ENCODE measurements around the gene TEX13A. TPM values are rescaled to one million over a fixed set of nuclear protein-coding genes. Genes with fewer than 3 reads are reported as not detected.

The TEX13A gene
- total and polyA plus RNA-seq, 9 of the 15 experiments (the other 6 are each of a cell fraction or from before 2014, with no cell fraction given), result 0.23 TPM; not detected in 8

DNA sequence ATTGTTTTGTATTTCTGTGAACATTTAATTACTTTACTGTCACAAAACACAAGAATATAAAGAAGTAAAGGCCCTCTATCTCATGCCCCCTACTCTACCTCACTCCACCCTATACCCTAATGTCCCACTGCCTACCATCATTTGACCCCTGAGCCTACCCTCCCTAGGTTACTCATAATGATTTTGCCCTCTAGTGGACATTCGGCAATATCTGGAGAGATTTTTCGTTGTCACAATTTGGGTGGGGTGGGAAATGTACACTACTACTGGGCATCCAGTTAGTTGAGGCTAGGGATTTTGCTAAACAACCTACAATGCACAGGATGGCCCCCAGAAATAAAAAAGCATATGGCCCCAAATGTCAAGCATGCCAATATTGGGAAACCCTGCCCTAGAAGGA, 10.2 kb downstream of the TEX13A start:
- H2AFZ ChIP-seq (ENCODE audit: low read depth, low read length), result no peak overlapping the region
- H3K27me3 ChIP-seq (ENCODE audit: control insufficient read depth in 2 of 2, insufficient read depth in 2 of 2, low read length in 2 of 2), result no peaks in the 10 kb centered on the region
- no peak for ATAC-seq
- intact Hi-C loops (cut with micrococcal nuclease), result no loop called here
- peak in 1 of 4 experiments; percentile 5 for DNase-seq (ENCODE audit: extremely low read depth in 1 of 4, low spot score in 3 of 4)
- WGBS (ENCODE audit: insufficient coverage, low coverage, missing lambda C conversion rate), result 0% methylated on average over 2 of the region's 2 CpGs
- H4K20me1 ChIP-seq (replicated peaks; ENCODE audit: control insufficient read depth, insufficient read depth, low read length), result no peaks in the 10 kb centered on the region
- ChIA-PET CTCF (ENCODE audit: low intra/inter-chr PET ratio) (no interaction called here), POLR2A (interaction anchor here (0.7 kb wide), 1 partner anchor 15 kb away, joined by 3 read pairs; no protein-coding TSS in a partner anchor)
- no peak overlapping the region for H3K27ac ChIP-seq (ENCODE audit: extremely low read depth, low read depth, low read length)
- no peaks in the 10 kb centered on the region for H3K36me3 ChIP-seq (ENCODE audit: control insufficient read depth, insufficient read depth, low read length)
- FAIRE-seq, result no peak
- in situ Hi-C loops (cut with MboI), result no loop called here
- no peaks in the 10 kb centered on the region for H3K9me3 ChIP-seq (replicated peaks; ENCODE audit: control insufficient read depth, insufficient read depth, low read depth, low read length)
- no peak overlapping the region for H3K9ac ChIP-seq (ENCODE audit: insufficient read depth in 1 of 2, low read depth in 2 of 2, low read length in 2 of 2)
- H3K4me1 ChIP-seq (replicated peaks in 1 of 2; ENCODE audit: control insufficient read depth in 2 of 2, insufficient read depth in 2 of 2, low read length in 2 of 2), result no peaks in the 10 kb centered on the region
- no peak overlapping the region for H3K4me2 ChIP-seq (ENCODE audit: insufficient read depth, low read length)
- no peaks in the 10 kb centered on the region for H3K9me1 ChIP-seq (ENCODE audit: control insufficient read depth, insufficient read depth, low read length)
- TF ChIP-seq LCOR (CRISPR knock-in tag; IDR thresholded peaks at IDR 0.05) (no peak), ZFX (CRISPR knock-in tag; IDR thresholded peaks at IDR 0.05) (no peak), MED1 (CRISPR knock-in tag; IDR thresholded peaks at IDR 0.05; ENCODE audit: borderline replicate concordance) (no peak), RBM34 (IDR thresholded peaks at IDR 0.05; ENCODE audit: borderline replicate concordance, insufficient read depth, low read length) (no peak), ELF2 (CRISPR knock-in tag; IDR thresholded peaks at IDR 0.05) (no peak), ZNF584 (CRISPR knock-in tag; IDR thresholded peaks at IDR 0.05; ENCODE audit: low read depth) (no peak), BRF1 (IDR thresholded peaks at IDR 0.05; ENCODE audit: borderline replicate concordance, extremely low read depth, insufficient read length) (no peak), ZNF561 (CRISPR knock-in tag; conservative IDR thresholded peaks at IDR 0.05) (no peak), ATF7 (IDR thresholded peaks at IDR 0.05) (no peak), KLF1 (tag; IDR thresholded peaks at IDR 0.05) (no peak), PKNOX1 (IDR thresholded peaks at IDR 0.05) (no peak)
- TF ChIP-seq, protein P1, sequence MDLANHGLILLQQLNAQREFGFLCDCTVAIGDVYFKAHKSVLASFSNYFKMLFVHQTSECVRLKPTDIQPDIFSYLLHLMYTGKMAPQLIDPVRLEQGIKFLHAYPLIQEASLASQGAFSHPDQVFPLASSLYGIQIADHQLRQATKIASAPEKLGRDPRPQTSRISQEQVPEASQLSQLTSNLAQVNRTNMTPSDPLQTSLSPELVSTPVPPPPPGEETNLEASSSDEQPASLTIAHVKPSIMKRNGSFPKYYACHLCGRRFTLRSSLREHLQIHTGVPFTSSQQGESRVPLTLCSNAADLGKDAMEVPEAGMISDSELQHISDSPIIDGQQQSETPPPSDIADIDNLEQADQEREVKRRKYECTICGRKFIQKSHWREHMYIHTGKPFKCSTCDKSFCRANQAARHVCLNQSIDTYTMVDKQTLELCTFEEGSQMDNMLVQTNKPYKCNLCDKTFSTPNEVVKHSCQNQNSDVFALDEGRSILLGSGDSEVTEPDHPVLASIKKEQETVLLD (IDR thresholded peaks at IDR 0.05), result no peak
- BruUV-seq (replicated peaks), result no TSS peak
- H3K79me2 ChIP-seq (ENCODE audit: control insufficient read depth, insufficient read depth, low read length), result no peaks in the 10 kb centered on the region
- no peak overlapping the region for H3K4me3 ChIP-seq

Data from K562 (cell line).